Measurements from ENCODE around the gene DNAH12. TPM values are rescaled to one million over a fixed set of nuclear protein-coding genes. Genes with fewer than 3 reads are reported as not detected.
"Not testable (repeated sequence)": the region's sequence is repeated elsewhere in the genome, so short reads cannot be mapped to it uniquely, and the experiment has no call there.

The DNAH12 gene
- polyA plus RNA-seq, 1 of the 3 experiments (the other 2 are of a cell fraction), result 0.03 TPM

GRCh38 chr3:57438460-57438859 is 105.7 kb downstream of the DNAH12 start:
- H3K36me3 ChIP-seq (replicated peaks in 1 of 2; ENCODE audit: control insufficient read depth in 1 of 2, insufficient read depth in 2 of 2, low read length in 1 of 2); H4K20me1 ChIP-seq (ENCODE audit: insufficient read depth); CTCF ChIA-PET; H2AFZ ChIP-seq (ENCODE audit: low read depth); H3F3A ChIP-seq (replicated peaks; ENCODE audit: insufficient read depth); POLR2A ChIA-PET; H3K27ac ChIP-seq (ENCODE audit: low read depth in 2 of 2, low read length in 1 of 2); H3K9me2 ChIP-seq; H3K79me2 ChIP-seq (ENCODE audit: insufficient read depth); H3K4me2 ChIP-seq; H3K27me3 ChIP-seq (ENCODE audit: insufficient read depth); H3K4me3 ChIP-seq (ENCODE audit: low read depth in 2 of 2, low read length in 1 of 2); H3K9ac ChIP-seq; H3K4me1 ChIP-seq (ENCODE audit: control insufficient read depth in 1 of 2, insufficient read depth in 2 of 2, low read depth in 1 of 2, low read length in 1 of 2); H3K9me3 ChIP-seq; DNase-seq: not testable (repeated sequence)
- 75% methylated on average over 7 of the region's 7 CpGs for WGBS (ENCODE audit: low lambda C conversion rate)

DNA sequence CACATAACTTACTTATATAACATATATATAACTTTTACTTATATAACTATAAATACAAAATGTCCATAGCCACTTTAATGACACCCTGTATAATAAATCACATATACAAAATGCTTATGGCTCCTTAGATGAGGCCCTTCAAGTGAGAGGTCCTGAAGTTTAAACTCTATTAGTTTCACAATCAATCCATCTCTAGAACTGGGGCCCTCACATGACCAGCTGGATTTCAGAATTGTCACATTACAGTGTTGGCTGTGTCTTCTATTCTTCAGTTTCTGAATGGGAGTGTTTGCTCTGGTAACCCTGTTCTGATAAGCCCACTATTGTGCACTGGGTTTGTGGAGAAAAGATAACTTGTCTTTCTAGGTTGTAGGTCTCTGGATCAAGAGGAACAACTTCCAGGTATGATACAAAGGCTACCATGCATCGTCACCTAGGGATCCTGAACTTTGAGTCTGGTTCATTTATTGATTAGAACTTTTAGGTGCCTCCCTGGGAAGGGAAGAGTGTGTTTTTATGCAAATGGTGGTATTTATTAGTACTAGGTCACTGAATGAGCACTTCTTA is 107.9 kb downstream of the DNAH12 start:
- 89% methylated on average over 1 of the region's 1 CpG for WGBS (ENCODE audit: low lambda C conversion rate)
- DNase-seq, result no peak
- Histone ChIP-seq H3K4me2 (no peak overlapping the region), H3K9ac (no peak overlapping the region), H2AFZ (ENCODE audit: low read depth) (no peak overlapping the region), H3K27ac (ENCODE audit: low read depth in 2 of 2, low read length in 1 of 2) (no peak overlapping the region), H3K9me2 (no peaks in the 10 kb centered on the region), H3F3A (replicated peaks; ENCODE audit: insufficient read depth) (no peaks in the 10 kb centered on the region), H3K4me1 (ENCODE audit: control insufficient read depth in 1 of 2, insufficient read depth in 2 of 2, low read depth in 1 of 2, low read length in 1 of 2) (no peaks in the 10 kb centered on the region), H4K20me1 (ENCODE audit: insufficient read depth) (no peaks in the 10 kb centered on the region), H3K27me3 (ENCODE audit: insufficient read depth) (no peaks in the 10 kb centered on the region), H3K36me3 (replicated peaks in 1 of 2; ENCODE audit: control insufficient read depth in 1 of 2, insufficient read depth in 2 of 2, low read length in 1 of 2) (no peaks in the 10 kb centered on the region), H3K79me2 (ENCODE audit: insufficient read depth) (no peaks in the 10 kb centered on the region), H3K9me3 (no peaks in the 10 kb centered on the region), H3K4me3 (ENCODE audit: low read depth in 2 of 2, low read length in 1 of 2) (no peak overlapping the region)
- no peak for TF ChIP-seq RFX5 (IDR thresholded peaks at IDR 0.05; ENCODE audit: low read length)
- TF ChIP-seq, protein P1, sequence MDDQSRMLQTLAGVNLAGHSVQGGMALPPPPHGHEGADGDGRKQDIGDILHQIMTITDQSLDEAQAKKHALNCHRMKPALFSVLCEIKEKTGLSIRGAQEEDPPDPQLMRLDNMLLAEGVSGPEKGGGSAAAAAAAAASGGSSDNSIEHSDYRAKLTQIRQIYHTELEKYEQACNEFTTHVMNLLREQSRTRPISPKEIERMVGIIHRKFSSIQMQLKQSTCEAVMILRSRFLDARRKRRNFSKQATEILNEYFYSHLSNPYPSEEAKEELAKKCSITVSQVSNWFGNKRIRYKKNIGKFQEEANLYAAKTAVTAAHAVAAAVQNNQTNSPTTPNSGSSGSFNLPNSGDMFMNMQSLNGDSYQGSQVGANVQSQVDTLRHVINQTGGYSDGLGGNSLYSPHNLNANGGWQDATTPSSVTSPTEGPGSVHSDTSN (IDR thresholded peaks at IDR 0.05), result no peak
- TF ChIP-seq, protein P2, sequence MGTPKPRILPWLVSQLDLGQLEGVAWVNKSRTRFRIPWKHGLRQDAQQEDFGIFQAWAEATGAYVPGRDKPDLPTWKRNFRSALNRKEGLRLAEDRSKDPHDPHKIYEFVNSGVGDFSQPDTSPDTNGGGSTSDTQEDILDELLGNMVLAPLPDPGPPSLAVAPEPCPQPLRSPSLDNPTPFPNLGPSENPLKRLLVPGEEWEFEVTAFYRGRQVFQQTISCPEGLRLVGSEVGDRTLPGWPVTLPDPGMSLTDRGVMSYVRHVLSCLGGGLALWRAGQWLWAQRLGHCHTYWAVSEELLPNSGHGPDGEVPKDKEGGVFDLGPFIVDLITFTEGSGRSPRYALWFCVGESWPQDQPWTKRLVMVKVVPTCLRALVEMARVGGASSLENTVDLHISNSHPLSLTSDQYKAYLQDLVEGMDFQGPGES (IDR thresholded peaks at IDR 0.05; ENCODE audit: low read depth, low read length), result no peak
- no peak for TF ChIP-seq FOSL2 (IDR thresholded peaks at IDR 0.05; ENCODE audit: borderline replicate concordance, low read depth)
- TF ChIP-seq ELF1 (IDR thresholded peaks at IDR 0.05), result no peak
- no peak for TF ChIP-seq NRF1 (IDR thresholded peaks at IDR 0.05; ENCODE audit: low read depth, low read length)
- TF ChIP-seq, protein P3, sequence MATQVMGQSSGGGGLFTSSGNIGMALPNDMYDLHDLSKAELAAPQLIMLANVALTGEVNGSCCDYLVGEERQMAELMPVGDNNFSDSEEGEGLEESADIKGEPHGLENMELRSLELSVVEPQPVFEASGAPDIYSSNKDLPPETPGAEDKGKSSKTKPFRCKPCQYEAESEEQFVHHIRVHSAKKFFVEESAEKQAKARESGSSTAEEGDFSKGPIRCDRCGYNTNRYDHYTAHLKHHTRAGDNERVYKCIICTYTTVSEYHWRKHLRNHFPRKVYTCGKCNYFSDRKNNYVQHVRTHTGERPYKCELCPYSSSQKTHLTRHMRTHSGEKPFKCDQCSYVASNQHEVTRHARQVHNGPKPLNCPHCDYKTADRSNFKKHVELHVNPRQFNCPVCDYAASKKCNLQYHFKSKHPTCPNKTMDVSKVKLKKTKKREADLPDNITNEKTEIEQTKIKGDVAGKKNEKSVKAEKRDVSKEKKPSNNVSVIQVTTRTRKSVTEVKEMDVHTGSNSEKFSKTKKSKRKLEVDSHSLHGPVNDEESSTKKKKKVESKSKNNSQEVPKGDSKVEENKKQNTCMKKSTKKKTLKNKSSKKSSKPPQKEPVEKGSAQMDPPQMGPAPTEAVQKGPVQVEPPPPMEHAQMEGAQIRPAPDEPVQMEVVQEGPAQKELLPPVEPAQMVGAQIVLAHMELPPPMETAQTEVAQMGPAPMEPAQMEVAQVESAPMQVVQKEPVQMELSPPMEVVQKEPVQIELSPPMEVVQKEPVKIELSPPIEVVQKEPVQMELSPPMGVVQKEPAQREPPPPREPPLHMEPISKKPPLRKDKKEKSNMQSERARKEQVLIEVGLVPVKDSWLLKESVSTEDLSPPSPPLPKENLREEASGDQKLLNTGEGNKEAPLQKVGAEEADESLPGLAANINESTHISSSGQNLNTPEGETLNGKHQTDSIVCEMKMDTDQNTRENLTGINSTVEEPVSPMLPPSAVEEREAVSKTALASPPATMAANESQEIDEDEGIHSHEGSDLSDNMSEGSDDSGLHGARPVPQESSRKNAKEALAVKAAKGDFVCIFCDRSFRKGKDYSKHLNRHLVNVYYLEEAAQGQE (IDR thresholded peaks at IDR 0.05; ENCODE audit: low read depth, low read length), result no peak
- TF ChIP-seq CTCF (IDR thresholded peaks at IDR 0.05), result no peak
- CTCF ChIA-PET, result no interaction called here
- POLR2A ChIA-PET, result no interaction called here
